ENCODE results near the gene C1QL2. TPM values are rescaled to one million over a fixed set of nuclear protein-coding genes. Genes with fewer than 3 reads are reported as not detected.

Gene C1QL2
- total RNA-seq, 4 donors from 2014 or later = not detected

GRCh38 chr2:119179202-119179601 lies 20.7 kb upstream of the C1QL2 start:
- no peak for DNase-seq
- no peak overlapping the region for H3K4me3 ChIP-seq (replicated peaks in 1 of 3)
- H3K27ac ChIP-seq = no peak overlapping the region
- TF ChIP-seq POLR2A (IDR thresholded peaks at IDR 0.05) = no peak
- TF ChIP-seq CTCF (IDR thresholded peaks at IDR 0.05) = no peak
- no peaks in the 10 kb centered on the region for H3K4me1 ChIP-seq
- no peaks in the 10 kb centered on the region for H3K27me3 ChIP-seq
- H3K36me3 ChIP-seq = no peaks in the 10 kb centered on the region
- WGBS, 2 donors = 74 to 79% methylated on average over 2 of the region's 2 CpGs
- H3K9me3 ChIP-seq = no peaks in the 10 kb centered on the region
- intact Hi-C loops (cut with DNase I) = no loop called here

GRCh38 chr2:119178776-119179175 lies 20.2 kb upstream of the C1QL2 start:
- no peak for TF ChIP-seq POLR2A (IDR thresholded peaks at IDR 0.05)
- TF ChIP-seq CTCF (IDR thresholded peaks at IDR 0.05) = no peak

GRCh38 chr2:119177838-119178190 lies 19.3 kb upstream of the C1QL2 start:
- no peak for TF ChIP-seq POLR2A (IDR thresholded peaks at IDR 0.05)
- no peak for TF ChIP-seq CTCF (IDR thresholded peaks at IDR 0.05)
- H3K4me3 ChIP-seq (replicated peaks in 1 of 3) = no peak overlapping the region
- WGBS, 2 donors = 45 to 46% methylated on average over 4 of the region's 4 CpGs
- H3K36me3 ChIP-seq = no peaks in the 10 kb centered on the region
- H3K4me1 ChIP-seq = no peaks in the 10 kb centered on the region
- no peaks in the 10 kb centered on the region for H3K27me3 ChIP-seq
- intact Hi-C loops (cut with DNase I) = no loop called here
- DNase-seq = no peak
- H3K9me3 ChIP-seq = no peaks in the 10 kb centered on the region
- no peak overlapping the region for H3K27ac ChIP-seq

More at GRCh38 chr2:119178776-119179175, 20.2 kb upstream of the C1QL2 start:
- no peaks in the 10 kb centered on the region for H3K4me1 ChIP-seq
- H3K27me3 ChIP-seq = no peaks in the 10 kb centered on the region
- no peak for DNase-seq
- H3K27ac ChIP-seq = no peak overlapping the region
- intact Hi-C loops (cut with DNase I) = no loop called here
- WGBS, 2 donors = 98 to 100% methylated on average over 1 to 6 of the region's 6 CpGs
- no peaks in the 10 kb centered on the region for H3K36me3 ChIP-seq
- H3K9me3 ChIP-seq = no peaks in the 10 kb centered on the region
- H3K4me3 ChIP-seq (replicated peaks in 1 of 3) = no peak overlapping the region

GRCh38 chr2:119177171-119177837 lies 18.8 kb upstream of the C1QL2 start:
- Histone ChIP-seq H3K36me3 (no peaks in the 10 kb centered on the region), H3K27ac (no peak overlapping the region), H3K27me3 (no peaks in the 10 kb centered on the region), H3K9me3 (no peaks in the 10 kb centered on the region), H3K4me1 (no peaks in the 10 kb centered on the region), H3K4me3 (replicated peaks in 1 of 3) (no peak overlapping the region)
- intact Hi-C loops (cut with DNase I) = no loop called here
- DNase-seq = peak; percentile 36 to 48
- TF ChIP-seq CTCF (IDR thresholded peaks at IDR 0.05) = no peak
- no peak for TF ChIP-seq POLR2A (IDR thresholded peaks at IDR 0.05)
- 39 to 62% methylated on average over 9 to 11 of the region's 12 CpGs for WGBS, 2 donors

GRCh38 chr2:119175517-119175916 lies 17.0 kb upstream of the C1QL2 start:
- TF ChIP-seq CTCF (IDR thresholded peaks at IDR 0.05) (no peak), POLR2A (IDR thresholded peaks at IDR 0.05) (no peak)
- no peaks in the 10 kb centered on the region for H3K4me1 ChIP-seq
- 76 to 92% methylated on average over 10 of the region's 10 CpGs for WGBS, 2 donors
- intact Hi-C loops (cut with DNase I) = no loop called here
- H3K36me3 ChIP-seq = no peaks in the 10 kb centered on the region
- no peak overlapping the region for H3K4me3 ChIP-seq (replicated peaks in 1 of 3)
- no peaks in the 10 kb centered on the region for H3K27me3 ChIP-seq
- no peak overlapping the region for H3K27ac ChIP-seq
- no peaks in the 10 kb centered on the region for H3K9me3 ChIP-seq
- no peak for DNase-seq
